Measurements from ENCODE around the gene FOXG1.

- TF ChIP-seq CTCF (IDR thresholded peaks at IDR 0.05; ENCODE audit: borderline replicate concordance, extremely low read depth, low read length, poor library complexity, severe bottlenecking), result no peak
- TF ChIP-seq EZH2 (IDR thresholded peaks at IDR 0.05; ENCODE audit: borderline replicate concordance, low read depth, low read length, severe bottlenecking), result no peak
Observed at GRCh38 chr14:28763751-28764256, 2.8 kb upstream of the FOXG1 start.
